HG02852 (cell line): ENCODE measurements around the gene IGFBPL1.

Experiments used
- ATAC-seq: cut with Tn5 transposase; IDR thresholded peaks from one replicate; pipeline ENCODE4 v1.9.1; 2021; ENCODE audit warnings: mild to moderate bottlenecking, moderate library complexity; ENCODE audit not compliant: unreplicated experiment

IGFBPL1 gene

GRCh38 chr9:38358390-38359296 lies 65.6 kb downstream of the IGFBPL1 start:
- ATAC-seq = no peak

GRCh38 chr9:38357350-38358114 lies 66.7 kb downstream of the IGFBPL1 start:
- ATAC-seq = no peak

GRCh38 chr9:38356851-38357250 lies 67.4 kb downstream of the IGFBPL1 start:
- no peak for ATAC-seq
